ENCODE results near the gene KDM1B. TPM values are rescaled to one million over a fixed set of nuclear protein-coding genes. Genes with fewer than 3 reads are reported as not detected.
"Not testable (repeated sequence)": the region's sequence is repeated elsewhere in the genome, so short reads cannot be mapped to it uniquely, and the experiment has no call there.

The KDM1B gene
- total RNA-seq, 1 experiment from 2014 or later, result 25.0 TPM

DNA sequence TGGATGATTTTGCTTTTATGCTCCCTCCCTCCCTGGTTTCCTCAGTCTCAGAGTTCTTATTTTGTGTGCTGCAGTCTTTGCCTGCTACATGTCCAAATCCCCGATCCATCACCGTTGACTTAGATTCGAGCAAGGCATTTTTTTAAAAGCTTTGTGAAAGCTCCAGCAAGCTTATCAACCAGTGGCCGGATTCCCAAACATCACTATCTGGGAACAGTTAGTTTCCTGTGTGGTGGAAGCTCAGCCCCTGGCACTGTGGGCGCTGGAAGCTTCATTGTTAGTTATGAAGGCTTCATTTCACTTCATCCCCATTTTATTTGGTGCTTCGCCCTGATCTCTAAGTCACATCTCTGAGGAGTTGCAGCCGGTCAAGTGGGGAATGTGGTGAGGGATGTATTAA is 64.4 kb downstream of the KDM1B start:
- no peaks in the 10 kb centered on the region for H3F3A ChIP-seq (ENCODE audit: low read length, unreplicated experiment)
- no peak for TF ChIP-seq EZH2phosphoT487 (IDR thresholded peaks at IDR 0.05; ENCODE audit: borderline replicate concordance, low read length)
- ChIA-PET POLR2A (ENCODE audit: unreplicated experiment) (no interaction called here), CTCF (no interaction called here)
- no peak overlapping the region for H3K27ac ChIP-seq (ENCODE audit: low read length)
- no peak overlapping the region for H3K4me2 ChIP-seq (ENCODE audit: low read length)
- ATAC-seq (no peak), DNase-seq (no peak)
- peaks cover 26% of the 10 kb centered on the region for H3K36me3 ChIP-seq (ENCODE audit: low read depth, low read length)
- BruUV-seq (replicated peaks), result no TSS peak
- no peaks in the 10 kb centered on the region for H3K9me2 ChIP-seq (replicated peaks; ENCODE audit: low read length)
- no peaks in the 10 kb centered on the region for H3K27me3 ChIP-seq (ENCODE audit: low read length)
- no peaks in the 10 kb centered on the region for H3K79me2 ChIP-seq (ENCODE audit: low read length)
- no peaks in the 10 kb centered on the region for H3K9me3 ChIP-seq (ENCODE audit: low read length)
- no peaks in the 10 kb centered on the region for H4K20me1 ChIP-seq (ENCODE audit: low read length)
- H2AFZ ChIP-seq (ENCODE audit: low read length), result no peak overlapping the region
- peaks cover 15% of the 10 kb centered on the region for H3K4me1 ChIP-seq (ENCODE audit: insufficient read depth, low read length)
- intact Hi-C loops (cut with micrococcal nuclease), result loop anchor here (5.0 kb wide), 1 partner anchor 42 kb away; no protein-coding TSS in a partner anchor
- H3K9ac ChIP-seq (ENCODE audit: low read length), result no peak overlapping the region
- H3K4me3 ChIP-seq (ENCODE audit: low read length), result no peak overlapping the region

DNA sequence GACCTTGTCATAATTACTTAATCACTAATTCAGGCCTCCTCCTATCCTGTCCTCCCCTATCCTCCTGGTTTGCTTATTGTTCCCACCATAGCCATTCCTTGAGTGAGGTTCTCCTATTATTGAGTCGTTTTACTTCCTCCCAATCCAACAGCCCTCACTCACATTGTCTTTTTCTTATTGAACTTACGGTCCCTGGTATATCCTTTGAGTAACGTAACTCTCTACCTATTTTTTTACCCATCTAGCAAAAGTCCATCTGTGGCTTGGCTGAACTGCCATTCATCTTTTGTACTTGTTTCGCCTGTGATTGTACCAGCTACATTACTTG is 66.0 kb downstream of the KDM1B start:
- no TSS peak for BruUV-seq (replicated peaks)
- Histone ChIP-seq H3K9me2 (replicated peaks; ENCODE audit: low read length) (no peaks in the 10 kb centered on the region), H3K9me3 (ENCODE audit: low read length) (no peaks in the 10 kb centered on the region), H3K27me3 (ENCODE audit: low read length) (no peaks in the 10 kb centered on the region), H2AFZ (ENCODE audit: low read length) (no peak overlapping the region), H3K9ac (ENCODE audit: low read length) (no peak overlapping the region), H3K27ac (ENCODE audit: low read length) (no peak overlapping the region), H3K4me2 (ENCODE audit: low read length) (no peak overlapping the region), H3K4me3 (ENCODE audit: low read length) (no peak overlapping the region), H3K36me3 (ENCODE audit: low read depth, low read length) (peaks cover 43% of the 10 kb centered on the region), H3F3A (ENCODE audit: low read length, unreplicated experiment) (no peaks in the 10 kb centered on the region), H4K20me1 (ENCODE audit: low read length) (no peaks in the 10 kb centered on the region), H3K79me2 (ENCODE audit: low read length) (no peaks in the 10 kb centered on the region), H3K4me1 (ENCODE audit: insufficient read depth, low read length) (peaks cover 9% of the 10 kb centered on the region)
- no peak for ATAC-seq
- TF ChIP-seq, protein P1, sequence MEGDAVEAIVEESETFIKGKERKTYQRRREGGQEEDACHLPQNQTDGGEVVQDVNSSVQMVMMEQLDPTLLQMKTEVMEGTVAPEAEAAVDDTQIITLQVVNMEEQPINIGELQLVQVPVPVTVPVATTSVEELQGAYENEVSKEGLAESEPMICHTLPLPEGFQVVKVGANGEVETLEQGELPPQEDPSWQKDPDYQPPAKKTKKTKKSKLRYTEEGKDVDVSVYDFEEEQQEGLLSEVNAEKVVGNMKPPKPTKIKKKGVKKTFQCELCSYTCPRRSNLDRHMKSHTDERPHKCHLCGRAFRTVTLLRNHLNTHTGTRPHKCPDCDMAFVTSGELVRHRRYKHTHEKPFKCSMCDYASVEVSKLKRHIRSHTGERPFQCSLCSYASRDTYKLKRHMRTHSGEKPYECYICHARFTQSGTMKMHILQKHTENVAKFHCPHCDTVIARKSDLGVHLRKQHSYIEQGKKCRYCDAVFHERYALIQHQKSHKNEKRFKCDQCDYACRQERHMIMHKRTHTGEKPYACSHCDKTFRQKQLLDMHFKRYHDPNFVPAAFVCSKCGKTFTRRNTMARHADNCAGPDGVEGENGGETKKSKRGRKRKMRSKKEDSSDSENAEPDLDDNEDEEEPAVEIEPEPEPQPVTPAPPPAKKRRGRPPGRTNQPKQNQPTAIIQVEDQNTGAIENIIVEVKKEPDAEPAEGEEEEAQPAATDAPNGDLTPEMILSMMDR (conservative IDR thresholded peaks at IDR 0.05; ENCODE audit: low read depth, low read length), result no peak
- TF ChIP-seq EZH2 (IDR thresholded peaks at IDR 0.05; ENCODE audit: low read length, unreplicated experiment) (no peak), EZH2phosphoT487 (IDR thresholded peaks at IDR 0.05; ENCODE audit: borderline replicate concordance, low read length) (no peak)
- intact Hi-C loops (cut with micrococcal nuclease), result no loop called here
- no peak for DNase-seq
- ChIA-PET POLR2A (ENCODE audit: unreplicated experiment) (interaction anchor here (0.7 kb wide), 1 partner anchor 81 kb away, joined by 13 read pairs; no protein-coding TSS in a partner anchor), CTCF (no interaction called here)

DNA sequence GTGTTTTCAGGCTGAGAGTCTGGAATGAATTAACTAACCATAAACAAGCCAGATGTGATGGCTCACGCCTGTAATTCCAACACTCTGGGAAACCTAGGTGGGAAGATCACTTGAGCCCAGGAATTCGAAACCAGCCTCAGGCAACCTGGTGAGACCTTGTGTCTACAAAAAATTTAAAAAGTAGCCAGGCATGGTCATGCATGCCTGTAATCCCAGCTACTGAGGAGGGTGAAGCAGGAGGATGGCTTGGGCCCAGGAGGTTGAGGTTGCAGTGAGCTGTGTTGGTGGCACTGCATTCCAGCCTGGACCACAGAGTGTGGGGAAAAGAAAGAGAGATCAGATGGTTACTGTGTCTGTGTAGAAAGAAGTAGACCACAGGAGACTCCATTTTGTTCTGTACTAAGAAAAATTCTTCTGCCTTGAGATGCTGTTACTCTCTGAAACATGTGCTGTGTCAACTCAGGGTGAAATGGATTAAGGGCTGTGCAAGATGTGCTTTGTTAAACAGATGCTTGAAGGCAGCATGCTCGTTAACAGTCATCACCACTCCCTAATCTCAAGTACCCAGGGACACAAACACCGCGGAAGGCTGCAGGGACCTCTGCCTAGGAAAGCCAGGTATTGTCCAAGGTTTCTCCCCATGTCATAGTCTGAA is 71.4 kb downstream of the KDM1B start:
- H2AFZ ChIP-seq (ENCODE audit: low read length); H3K9me2 ChIP-seq (replicated peaks; ENCODE audit: low read length); H3K27ac ChIP-seq (ENCODE audit: low read length); H3K27me3 ChIP-seq (ENCODE audit: low read length); H3K4me1 ChIP-seq (ENCODE audit: insufficient read depth, low read length); H3K4me2 ChIP-seq (ENCODE audit: low read length); H3K9ac ChIP-seq (ENCODE audit: low read length); BruUV-seq (replicated peaks); DNase-seq; intact Hi-C loops (cut with micrococcal nuclease); H4K20me1 ChIP-seq (ENCODE audit: low read length); H3F3A ChIP-seq (ENCODE audit: low read length, unreplicated experiment); H3K4me3 ChIP-seq (ENCODE audit: low read length); ATAC-seq; POLR2A ChIA-PET (ENCODE audit: unreplicated experiment); H3K9me3 ChIP-seq (ENCODE audit: low read length); CTCF ChIA-PET: not testable (repeated sequence)
- peaks cover 59% of the 10 kb centered on the region for H3K36me3 ChIP-seq (ENCODE audit: low read depth, low read length)
- H3K79me2 ChIP-seq (ENCODE audit: low read length), result peaks cover 12% of the 10 kb centered on the region

DNA sequence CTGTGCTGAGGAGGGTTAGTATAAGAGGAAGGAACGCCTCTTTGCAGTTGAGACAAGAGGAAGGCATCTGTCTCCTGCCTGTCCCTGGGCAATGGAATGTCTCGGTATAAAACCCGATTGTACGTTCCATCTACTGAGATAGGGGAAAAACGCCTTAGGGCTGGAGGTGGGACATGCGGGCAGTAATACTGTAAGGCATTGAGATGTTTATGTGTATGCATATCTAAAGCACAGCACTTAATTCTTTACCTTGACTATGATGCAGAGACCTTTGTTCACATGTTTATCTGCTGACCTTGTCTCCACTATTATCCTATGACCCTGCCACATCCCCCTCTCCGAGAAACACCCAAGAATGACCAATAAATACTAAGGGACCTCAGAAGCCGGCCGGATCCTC is 71.9 kb downstream of the KDM1B start:
- POLR2A ChIA-PET (ENCODE audit: unreplicated experiment); H3K27me3 ChIP-seq (ENCODE audit: low read length); intact Hi-C loops (cut with micrococcal nuclease); H4K20me1 ChIP-seq (ENCODE audit: low read length); H2AFZ ChIP-seq (ENCODE audit: low read length); DNase-seq; H3K4me1 ChIP-seq (ENCODE audit: insufficient read depth, low read length); H3K27ac ChIP-seq (ENCODE audit: low read length); ATAC-seq; CTCF ChIA-PET; H3K9me3 ChIP-seq (ENCODE audit: low read length); H3K4me2 ChIP-seq (ENCODE audit: low read length); H3K9me2 ChIP-seq (replicated peaks; ENCODE audit: low read length); H3F3A ChIP-seq (ENCODE audit: low read length, unreplicated experiment); H3K4me3 ChIP-seq (ENCODE audit: low read length); BruUV-seq (replicated peaks); H3K9ac ChIP-seq (ENCODE audit: low read length): not testable (repeated sequence)
- peaks cover 18% of the 10 kb centered on the region for H3K79me2 ChIP-seq (ENCODE audit: low read length)
- H3K36me3 ChIP-seq (ENCODE audit: low read depth, low read length), result peaks cover 60% of the 10 kb centered on the region

DNA sequence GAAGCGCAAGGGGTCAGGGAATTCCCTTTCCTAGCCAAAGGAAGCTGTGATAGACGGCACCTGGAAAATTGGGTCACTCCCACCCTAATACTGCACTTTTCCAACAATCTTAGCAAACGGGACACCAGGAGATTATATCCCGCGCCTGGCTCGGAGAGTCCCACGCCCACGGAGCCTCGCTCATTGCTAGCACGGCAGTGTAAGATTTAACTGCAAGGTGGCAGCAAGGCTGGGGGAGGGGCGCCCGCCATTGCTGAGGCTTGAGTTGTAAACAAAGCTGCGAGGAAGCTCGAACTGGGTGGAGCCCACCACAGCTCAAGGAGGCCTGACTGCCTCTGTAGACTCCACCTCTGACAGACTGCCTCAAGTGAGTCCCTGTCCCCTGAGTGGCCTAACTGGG is 73.4 kb downstream of the KDM1B start:
- ATAC-seq; H3K27me3 ChIP-seq (ENCODE audit: low read length); H3K9me2 ChIP-seq (replicated peaks; ENCODE audit: low read length); H3K27ac ChIP-seq (ENCODE audit: low read length); POLR2A ChIA-PET (ENCODE audit: unreplicated experiment); H3K4me3 ChIP-seq (ENCODE audit: low read length); H3K4me1 ChIP-seq (ENCODE audit: insufficient read depth, low read length); CTCF ChIA-PET; DNase-seq; H2AFZ ChIP-seq (ENCODE audit: low read length); intact Hi-C loops (cut with micrococcal nuclease); H4K20me1 ChIP-seq (ENCODE audit: low read length); H3K4me2 ChIP-seq (ENCODE audit: low read length); H3K9me3 ChIP-seq (ENCODE audit: low read length); H3K9ac ChIP-seq (ENCODE audit: low read length); H3F3A ChIP-seq (ENCODE audit: low read length, unreplicated experiment); BruUV-seq (replicated peaks): not testable (repeated sequence)
- H3K36me3 ChIP-seq (ENCODE audit: low read depth, low read length), result peaks cover 48% of the 10 kb centered on the region
- peaks cover 25% of the 10 kb centered on the region for H3K79me2 ChIP-seq (ENCODE audit: low read length)

DNA sequence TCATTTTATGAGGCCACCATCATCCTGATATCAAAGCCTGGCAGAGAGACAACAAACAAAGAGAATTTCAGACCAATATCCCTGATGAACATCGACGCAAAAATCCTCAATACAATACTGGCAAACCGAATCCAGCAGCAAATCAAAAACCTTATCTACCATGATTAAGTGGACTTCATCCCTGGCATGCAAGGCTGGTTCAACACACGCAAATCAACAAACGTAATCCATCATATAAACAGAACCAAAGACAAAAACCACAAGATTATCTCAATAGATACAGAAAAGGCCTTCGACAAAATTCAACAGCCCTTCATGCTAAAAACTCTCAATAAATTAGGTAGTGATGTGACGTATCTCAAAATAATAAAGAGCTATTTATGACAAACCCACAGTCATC is 76.6 kb downstream of the KDM1B start:
- H3K27ac ChIP-seq (ENCODE audit: low read length); H3F3A ChIP-seq (ENCODE audit: low read length, unreplicated experiment); H3K4me3 ChIP-seq (ENCODE audit: low read length); intact Hi-C loops (cut with micrococcal nuclease); H3K9me3 ChIP-seq (ENCODE audit: low read length); CTCF ChIA-PET; H3K9ac ChIP-seq (ENCODE audit: low read length); H3K4me2 ChIP-seq (ENCODE audit: low read length); H3K4me1 ChIP-seq (ENCODE audit: insufficient read depth, low read length); POLR2A ChIA-PET (ENCODE audit: unreplicated experiment); H4K20me1 ChIP-seq (ENCODE audit: low read length); H3K27me3 ChIP-seq (ENCODE audit: low read length); ATAC-seq; DNase-seq; H2AFZ ChIP-seq (ENCODE audit: low read length); H3K9me2 ChIP-seq (replicated peaks; ENCODE audit: low read length); BruUV-seq (replicated peaks): not testable (repeated sequence)
- Histone ChIP-seq H3K36me3 (ENCODE audit: low read depth, low read length) (peaks cover 47% of the 10 kb centered on the region), H3K79me2 (ENCODE audit: low read length) (peaks cover 51% of the 10 kb centered on the region)
